ENCODE data around the gene ZNF579.

ZNF579 gene

DNA sequence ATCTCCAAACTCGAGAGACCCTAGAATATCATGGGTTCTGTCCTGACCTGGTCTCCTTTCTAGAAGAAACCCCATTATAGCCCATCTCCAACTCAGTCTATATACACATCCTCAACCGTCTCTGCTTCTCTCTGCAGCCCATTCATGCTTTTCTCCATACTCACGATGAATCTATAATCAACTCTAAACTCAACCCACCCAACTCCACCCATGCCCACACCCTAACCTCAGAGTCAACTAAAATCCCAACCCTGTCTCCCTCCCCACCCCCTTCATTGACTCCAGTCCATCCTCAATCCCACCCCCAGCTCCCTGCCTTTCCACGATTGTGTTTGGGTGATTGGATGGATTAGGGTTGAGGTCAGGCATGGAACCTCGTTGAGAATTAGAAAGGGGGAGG is 37.1 kb downstream of the ZNF579 start:
- TF ChIP-seq, protein P1, sequence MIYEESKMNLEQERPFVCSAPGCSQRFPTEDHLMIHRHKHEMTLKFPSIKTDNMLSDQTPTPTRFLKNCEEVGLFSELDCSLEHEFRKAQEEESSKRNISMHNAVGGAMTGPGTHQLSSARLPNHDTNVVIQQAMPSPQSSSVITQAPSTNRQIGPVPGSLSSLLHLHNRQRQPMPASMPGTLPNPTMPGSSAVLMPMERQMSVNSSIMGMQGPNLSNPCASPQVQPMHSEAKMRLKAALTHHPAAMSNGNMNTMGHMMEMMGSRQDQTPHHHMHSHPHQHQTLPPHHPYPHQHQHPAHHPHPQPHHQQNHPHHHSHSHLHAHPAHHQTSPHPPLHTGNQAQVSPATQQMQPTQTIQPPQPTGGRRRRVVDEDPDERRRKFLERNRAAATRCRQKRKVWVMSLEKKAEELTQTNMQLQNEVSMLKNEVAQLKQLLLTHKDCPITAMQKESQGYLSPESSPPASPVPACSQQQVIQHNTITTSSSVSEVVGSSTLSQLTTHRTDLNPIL (CRISPR knock-in tag; IDR thresholded peaks at IDR 0.05; ENCODE audit: low read depth): no peak
- TF ChIP-seq, protein P2, sequence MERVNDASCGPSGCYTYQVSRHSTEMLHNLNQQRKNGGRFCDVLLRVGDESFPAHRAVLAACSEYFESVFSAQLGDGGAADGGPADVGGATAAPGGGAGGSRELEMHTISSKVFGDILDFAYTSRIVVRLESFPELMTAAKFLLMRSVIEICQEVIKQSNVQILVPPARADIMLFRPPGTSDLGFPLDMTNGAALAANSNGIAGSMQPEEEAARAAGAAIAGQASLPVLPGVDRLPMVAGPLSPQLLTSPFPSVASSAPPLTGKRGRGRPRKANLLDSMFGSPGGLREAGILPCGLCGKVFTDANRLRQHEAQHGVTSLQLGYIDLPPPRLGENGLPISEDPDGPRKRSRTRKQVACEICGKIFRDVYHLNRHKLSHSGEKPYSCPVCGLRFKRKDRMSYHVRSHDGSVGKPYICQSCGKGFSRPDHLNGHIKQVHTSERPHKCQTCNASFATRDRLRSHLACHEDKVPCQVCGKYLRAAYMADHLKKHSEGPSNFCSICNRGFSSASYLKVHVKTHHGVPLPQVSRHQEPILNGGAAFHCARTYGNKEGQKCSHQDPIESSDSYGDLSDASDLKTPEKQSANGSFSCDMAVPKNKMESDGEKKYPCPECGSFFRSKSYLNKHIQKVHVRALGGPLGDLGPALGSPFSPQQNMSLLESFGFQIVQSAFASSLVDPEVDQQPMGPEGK (CRISPR knock-in tag; IDR thresholded peaks at IDR 0.05; ENCODE audit: borderline replicate concordance): no peak
- TF ChIP-seq ZFP30 (CRISPR knock-in tag; IDR thresholded peaks at IDR 0.05) (no peak), ZFP3 (CRISPR knock-in tag; IDR thresholded peaks at IDR 0.05) (no peak), ZC3H10 (CRISPR knock-in tag; IDR thresholded peaks at IDR 0.05) (no peak), ZNF565 (CRISPR knock-in tag; conservative IDR thresholded peaks at IDR 0.05; ENCODE audit: low read depth) (no peak), TOX (CRISPR knock-in tag; IDR thresholded peaks at IDR 0.05; ENCODE audit: borderline replicate concordance) (no peak), ZNF8 (CRISPR knock-in tag; IDR thresholded peaks at IDR 0.05) (no peak), ZNF70 (CRISPR knock-in tag; IDR thresholded peaks at IDR 0.05) (no peak), OSR1 (CRISPR knock-in tag; IDR thresholded peaks at IDR 0.05) (no peak), GLIS3 (CRISPR knock-in tag; IDR thresholded peaks at IDR 0.05) (no peak), BACH2 (CRISPR knock-in tag; IDR thresholded peaks at IDR 0.05; ENCODE audit: borderline replicate concordance) (no peak)
- ATAC-seq: no peak

DNA sequence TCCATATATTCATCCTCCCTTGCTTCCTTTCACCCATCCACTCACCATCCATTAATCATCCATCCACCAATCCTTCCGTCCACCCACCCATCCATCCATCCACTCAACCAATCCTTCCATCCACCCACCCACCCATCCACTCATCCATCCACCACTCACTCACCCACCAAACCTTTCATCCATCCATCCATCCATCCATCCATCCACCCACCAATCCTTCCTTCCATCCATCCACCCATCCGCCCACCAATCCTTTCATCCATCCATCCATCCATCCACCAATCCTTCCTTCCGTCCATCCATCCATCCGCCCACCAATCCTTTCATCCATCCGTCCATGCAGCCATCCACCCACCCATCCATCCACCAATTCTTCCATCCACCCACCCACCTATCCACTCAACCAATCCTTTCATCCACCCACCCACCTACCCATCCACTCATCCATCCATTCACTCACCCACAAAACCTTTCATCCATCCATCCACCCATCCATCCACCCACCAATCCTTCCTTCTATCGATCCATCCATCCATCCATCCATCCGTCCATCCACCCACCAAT is 38.3 kb downstream of the ZNF579 start:
- ATAC-seq: no peak
- TF ChIP-seq ZFP30 (CRISPR knock-in tag; IDR thresholded peaks at IDR 0.05): no peak
- no peak for TF ChIP-seq TOX (CRISPR knock-in tag; IDR thresholded peaks at IDR 0.05; ENCODE audit: borderline replicate concordance)
- TF ChIP-seq CSDC2 (CRISPR knock-in tag; IDR thresholded peaks at IDR 0.05): no peak
- TF ChIP-seq RARB (CRISPR knock-in tag; IDR thresholded peaks at IDR 0.05): no peak
- TF ChIP-seq, protein P3, sequence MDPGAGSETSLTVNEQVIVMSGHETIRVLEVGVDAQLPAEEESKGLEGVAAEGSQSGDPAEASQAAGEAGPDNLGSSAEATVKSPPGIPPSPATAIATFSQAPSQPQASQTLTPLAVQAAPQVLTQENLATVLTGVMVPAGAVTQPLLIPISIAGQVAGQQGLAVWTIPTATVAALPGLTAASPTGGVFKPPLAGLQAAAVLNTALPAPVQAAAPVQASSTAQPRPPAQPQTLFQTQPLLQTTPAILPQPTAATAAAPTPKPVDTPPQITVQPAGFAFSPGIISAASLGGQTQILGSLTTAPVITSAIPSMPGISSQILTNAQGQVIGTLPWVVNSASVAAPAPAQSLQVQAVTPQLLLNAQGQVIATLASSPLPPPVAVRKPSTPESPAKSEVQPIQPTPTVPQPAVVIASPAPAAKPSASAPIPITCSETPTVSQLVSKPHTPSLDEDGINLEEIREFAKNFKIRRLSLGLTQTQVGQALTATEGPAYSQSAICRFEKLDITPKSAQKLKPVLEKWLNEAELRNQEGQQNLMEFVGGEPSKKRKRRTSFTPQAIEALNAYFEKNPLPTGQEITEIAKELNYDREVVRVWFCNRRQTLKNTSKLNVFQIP (CRISPR knock-in tag; IDR thresholded peaks at IDR 0.05; ENCODE audit: borderline replicate concordance, low read depth): no peak
- TF ChIP-seq, protein P2 (CRISPR knock-in tag; IDR thresholded peaks at IDR 0.05; ENCODE audit: borderline replicate concordance): no peak
- no peak for TF ChIP-seq BACH2 (CRISPR knock-in tag; IDR thresholded peaks at IDR 0.05; ENCODE audit: borderline replicate concordance)
- no peak for TF ChIP-seq ZFP3 (CRISPR knock-in tag; IDR thresholded peaks at IDR 0.05)
- TF ChIP-seq, protein P4, sequence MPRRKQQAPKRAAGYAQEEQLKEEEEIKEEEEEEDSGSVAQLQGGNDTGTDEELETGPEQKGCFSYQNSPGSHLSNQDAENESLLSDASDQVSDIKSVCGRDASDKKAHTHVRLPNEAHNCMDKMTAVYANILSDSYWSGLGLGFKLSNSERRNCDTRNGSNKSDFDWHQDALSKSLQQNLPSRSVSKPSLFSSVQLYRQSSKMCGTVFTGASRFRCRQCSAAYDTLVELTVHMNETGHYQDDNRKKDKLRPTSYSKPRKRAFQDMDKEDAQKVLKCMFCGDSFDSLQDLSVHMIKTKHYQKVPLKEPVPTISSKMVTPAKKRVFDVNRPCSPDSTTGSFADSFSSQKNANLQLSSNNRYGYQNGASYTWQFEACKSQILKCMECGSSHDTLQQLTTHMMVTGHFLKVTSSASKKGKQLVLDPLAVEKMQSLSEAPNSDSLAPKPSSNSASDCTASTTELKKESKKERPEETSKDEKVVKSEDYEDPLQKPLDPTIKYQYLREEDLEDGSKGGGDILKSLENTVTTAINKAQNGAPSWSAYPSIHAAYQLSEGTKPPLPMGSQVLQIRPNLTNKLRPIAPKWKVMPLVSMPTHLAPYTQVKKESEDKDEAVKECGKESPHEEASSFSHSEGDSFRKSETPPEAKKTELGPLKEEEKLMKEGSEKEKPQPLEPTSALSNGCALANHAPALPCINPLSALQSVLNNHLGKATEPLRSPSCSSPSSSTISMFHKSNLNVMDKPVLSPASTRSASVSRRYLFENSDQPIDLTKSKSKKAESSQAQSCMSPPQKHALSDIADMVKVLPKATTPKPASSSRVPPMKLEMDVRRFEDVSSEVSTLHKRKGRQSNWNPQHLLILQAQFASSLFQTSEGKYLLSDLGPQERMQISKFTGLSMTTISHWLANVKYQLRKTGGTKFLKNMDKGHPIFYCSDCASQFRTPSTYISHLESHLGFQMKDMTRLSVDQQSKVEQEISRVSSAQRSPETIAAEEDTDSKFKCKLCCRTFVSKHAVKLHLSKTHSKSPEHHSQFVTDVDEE (CRISPR knock-in tag; IDR thresholded peaks at IDR 0.05): no peak
- no peak for TF ChIP-seq PPARA (CRISPR knock-in tag; IDR thresholded peaks at IDR 0.05; ENCODE audit: borderline replicate concordance)

DNA sequence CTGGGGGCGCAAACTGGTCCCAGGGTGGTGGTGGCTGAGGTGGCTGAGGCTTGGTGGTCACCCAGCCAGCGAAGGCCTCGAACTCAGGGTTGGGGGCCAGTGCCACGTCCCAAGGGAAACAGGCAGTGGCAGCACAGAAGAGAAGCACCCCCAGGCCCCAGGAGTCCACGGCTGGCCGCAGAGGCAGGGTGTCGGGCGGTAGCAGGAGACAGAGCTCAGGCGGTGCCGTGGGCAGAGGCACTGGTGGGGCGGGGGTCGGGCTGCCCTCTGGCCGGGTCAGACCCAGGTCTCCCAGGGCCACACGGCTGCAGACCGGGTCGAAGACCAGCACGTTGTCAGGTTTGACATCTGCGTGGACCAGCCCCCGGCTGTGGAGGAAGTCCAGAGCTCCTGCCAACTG is 39.6 kb downstream of the ZNF579 start:
- TF ChIP-seq TOX (CRISPR knock-in tag; IDR thresholded peaks at IDR 0.05; ENCODE audit: borderline replicate concordance): no peak
- ATAC-seq: no peak

DNA sequence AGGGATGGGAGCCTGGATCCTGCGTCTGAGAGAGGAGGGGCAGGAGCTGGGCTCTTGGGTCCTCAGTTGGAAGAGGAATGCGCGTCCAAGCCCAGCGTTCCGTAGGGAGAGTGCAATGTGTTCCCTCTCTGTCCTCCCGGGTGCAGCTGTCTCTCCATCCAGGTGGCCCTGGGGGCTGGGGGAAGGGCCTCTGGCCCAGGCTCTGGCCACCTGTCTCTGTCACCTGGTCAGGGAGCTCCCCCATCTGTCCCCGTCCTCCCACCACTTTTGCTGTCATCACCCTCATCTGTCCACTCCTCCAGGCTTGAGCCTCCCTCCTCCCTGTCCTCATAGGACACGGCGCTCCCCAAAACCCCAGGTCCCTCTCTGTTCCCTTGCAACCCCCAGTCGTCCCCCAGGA is 40.0 kb downstream of the ZNF579 start:
- TF ChIP-seq OSR1 (CRISPR knock-in tag; IDR thresholded peaks at IDR 0.05) (no peak), RARB (CRISPR knock-in tag; IDR thresholded peaks at IDR 0.05) (no peak), CSDC2 (CRISPR knock-in tag; IDR thresholded peaks at IDR 0.05) (no peak), SNAI2 (CRISPR knock-in tag; IDR thresholded peaks at IDR 0.05) (no peak), ZNF8 (CRISPR knock-in tag; IDR thresholded peaks at IDR 0.05) (no peak), ZNF565 (CRISPR knock-in tag; conservative IDR thresholded peaks at IDR 0.05; ENCODE audit: low read depth) (no peak), PPARA (CRISPR knock-in tag; IDR thresholded peaks at IDR 0.05; ENCODE audit: borderline replicate concordance) (no peak), ZC3H10 (CRISPR knock-in tag; IDR thresholded peaks at IDR 0.05) (no peak), TCF4 (CRISPR knock-in tag; IDR thresholded peaks at IDR 0.05; ENCODE audit: borderline replicate concordance) (no peak), ZNF70 (CRISPR knock-in tag; IDR thresholded peaks at IDR 0.05) (no peak)
- TF ChIP-seq, protein P5, sequence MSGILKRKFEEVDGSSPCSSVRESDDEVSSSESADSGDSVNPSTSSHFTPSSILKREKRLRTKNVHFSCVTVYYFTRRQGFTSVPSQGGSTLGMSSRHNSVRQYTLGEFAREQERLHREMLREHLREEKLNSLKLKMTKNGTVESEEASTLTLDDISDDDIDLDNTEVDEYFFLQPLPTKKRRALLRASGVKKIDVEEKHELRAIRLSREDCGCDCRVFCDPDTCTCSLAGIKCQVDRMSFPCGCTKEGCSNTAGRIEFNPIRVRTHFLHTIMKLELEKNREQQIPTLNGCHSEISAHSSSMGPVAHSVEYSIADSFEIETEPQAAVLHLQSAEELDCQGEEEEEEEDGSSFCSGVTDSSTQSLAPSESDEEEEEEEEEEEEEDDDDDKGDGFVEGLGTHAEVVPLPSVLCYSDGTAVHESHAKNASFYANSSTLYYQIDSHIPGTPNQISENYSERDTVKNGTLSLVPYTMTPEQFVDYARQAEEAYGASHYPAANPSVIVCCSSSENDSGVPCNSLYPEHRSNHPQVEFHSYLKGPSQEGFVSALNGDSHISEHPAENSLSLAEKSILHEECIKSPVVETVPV (CRISPR knock-in tag; IDR thresholded peaks at IDR 0.05): no peak
- TF ChIP-seq, protein P3 (CRISPR knock-in tag; IDR thresholded peaks at IDR 0.05; ENCODE audit: borderline replicate concordance, low read depth): no peak
- TF ChIP-seq, protein P1 (CRISPR knock-in tag; IDR thresholded peaks at IDR 0.05; ENCODE audit: low read depth): no peak
- no peak for ATAC-seq

All from SK-N-SH treated with all-trans-retinoic acid at 6 μM for 48 hours (cell line).